Measurements from ENCODE around the gene GDF2.

Gene GDF2

GRCh38 chr10:47335906-47336305, 13.7 kb downstream of the GDF2 start:
- no peak for DNase-seq

DNA sequence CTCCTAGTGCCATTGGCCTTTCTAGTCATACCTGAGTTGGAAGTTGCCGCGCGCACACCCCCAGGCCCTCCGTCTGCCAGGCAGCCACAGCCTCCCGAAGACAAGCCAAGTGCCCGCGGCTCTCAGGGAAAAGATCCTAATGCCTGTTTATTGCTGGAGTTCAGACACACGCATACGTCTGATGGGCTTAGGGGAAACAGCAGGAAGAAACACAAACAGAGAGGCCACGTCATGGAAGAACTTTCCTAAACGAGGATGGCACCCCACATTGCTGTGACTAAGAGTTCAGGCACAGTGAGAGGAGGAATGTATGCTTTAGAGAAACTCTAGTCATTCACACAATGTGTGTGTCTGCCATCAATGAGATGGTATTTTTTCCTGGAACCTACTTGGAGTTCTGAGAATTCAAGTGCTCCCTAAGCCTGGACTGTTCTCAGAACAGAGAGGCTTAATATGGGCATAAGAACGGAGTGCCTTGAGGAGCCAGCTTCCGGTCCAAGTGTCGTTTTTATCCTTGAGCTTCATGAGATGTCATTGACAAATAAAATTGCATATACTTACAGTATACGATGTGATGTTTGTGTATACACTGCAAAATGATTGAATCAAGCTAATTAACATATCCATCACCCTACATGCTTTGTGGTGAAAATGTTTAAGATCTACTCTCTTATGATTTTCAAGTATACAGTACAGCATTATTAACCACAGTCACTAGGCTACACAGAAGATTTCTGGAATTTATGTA, 14.3 kb downstream of the GDF2 start:
- DNase-seq, result no peak

GRCh38 chr10:47337310-47337709, 15.1 kb downstream of the GDF2 start:
- no peak for DNase-seq

- no peak for DNase-seq
Observed at GRCh38 chr10:47339186-47339735, 17.0 kb downstream of the GDF2 start.

GRCh38 chr10:47339759-47340607, 17.7 kb downstream of the GDF2 start:
- DNase-seq, result no peak

GRCh38 chr10:47340608-47341170, 18.4 kb downstream of the GDF2 start:
- peak; percentile 61 for DNase-seq

DNA sequence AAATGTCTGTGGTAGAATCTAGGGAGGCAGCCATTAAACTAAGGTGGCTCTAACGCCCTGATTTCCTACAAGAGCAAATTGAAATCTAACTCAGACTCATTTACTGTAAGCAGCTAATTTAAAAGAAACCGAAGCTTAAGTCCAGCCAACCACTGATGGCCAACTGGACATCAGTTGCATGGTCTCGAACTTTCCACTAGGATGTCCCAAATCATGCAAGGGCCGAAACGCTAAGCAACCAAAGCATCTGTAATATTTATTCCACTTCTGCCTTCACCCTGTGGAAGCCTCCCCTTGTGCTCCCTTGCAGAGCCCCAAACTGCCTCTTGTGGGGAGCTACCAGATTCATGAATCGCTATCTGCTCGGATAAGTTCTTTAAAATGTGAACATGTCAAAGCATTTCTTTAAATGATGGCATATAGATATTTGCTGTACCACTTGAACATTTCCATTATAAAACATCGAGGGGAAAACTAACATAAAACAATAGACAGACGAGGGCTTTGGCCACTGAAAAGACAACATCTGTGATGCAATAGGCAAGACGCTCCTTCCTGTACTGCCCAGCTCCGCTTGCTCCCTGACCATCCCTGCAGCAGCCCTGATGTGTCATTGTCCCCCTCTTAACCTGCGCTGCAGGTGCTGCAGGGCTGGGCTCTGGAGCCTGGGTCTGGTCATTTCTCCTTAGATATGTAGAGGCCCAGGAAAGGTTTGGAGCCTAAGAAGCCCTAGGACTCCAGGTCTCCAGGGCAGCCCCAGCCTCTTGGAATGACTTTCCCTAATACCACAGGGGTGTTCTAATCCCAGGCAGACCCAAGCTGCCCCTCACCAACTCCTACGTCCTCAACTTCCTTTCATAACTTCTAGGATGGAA, 23.0 kb downstream of the GDF2 start:
- DNase-seq, result no peak

DNA sequence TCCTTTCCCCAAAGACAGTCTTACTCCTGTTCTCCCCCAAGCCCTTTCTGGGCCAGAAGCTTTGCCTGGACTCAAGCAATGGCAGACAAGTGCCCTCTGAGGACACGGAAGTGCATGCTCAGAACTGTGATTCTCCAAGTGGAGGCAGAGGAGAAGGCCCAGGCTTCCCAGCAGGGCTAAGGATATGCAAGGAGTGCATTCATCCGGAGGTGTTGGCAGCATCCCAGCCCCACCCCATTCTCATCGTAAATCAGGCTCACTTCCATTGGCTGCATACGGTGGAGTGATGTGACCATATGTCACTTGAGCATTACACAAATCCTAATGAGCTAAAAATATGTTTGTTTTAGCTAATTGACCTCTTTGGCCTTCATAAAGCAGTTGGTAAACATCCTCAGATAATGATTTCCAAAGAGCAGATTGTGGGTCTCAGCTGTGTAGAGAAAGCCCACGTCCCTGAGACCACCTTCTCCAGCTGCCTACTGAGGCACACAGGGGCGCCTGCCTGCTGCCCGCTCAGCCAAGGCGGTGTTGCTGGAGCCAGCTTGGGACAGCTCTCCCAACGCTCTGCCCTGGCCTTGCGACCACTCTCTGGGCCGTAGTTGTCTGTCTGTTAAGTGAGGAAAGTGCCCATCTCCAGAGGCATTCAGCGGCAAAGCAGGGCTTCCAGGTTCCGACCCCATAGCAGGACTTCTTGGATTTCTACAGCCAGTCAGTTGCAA, 24.5 kb downstream of the GDF2 start:
- no peak for DNase-seq

GRCh38 chr10:47347303-47347675, 25.0 kb downstream of the GDF2 start:
- DNase-seq, result no peak

- DNase-seq, result no peak
Observed at GRCh38 chr10:47348138-47348651, 25.9 kb downstream of the GDF2 start, which contains the start of gene RBP3. Gene RBP3, plus strand, starts transcription at chr10:47348363. Its CDS starts 122 bp downstream, at chr10:47348485.

DNA sequence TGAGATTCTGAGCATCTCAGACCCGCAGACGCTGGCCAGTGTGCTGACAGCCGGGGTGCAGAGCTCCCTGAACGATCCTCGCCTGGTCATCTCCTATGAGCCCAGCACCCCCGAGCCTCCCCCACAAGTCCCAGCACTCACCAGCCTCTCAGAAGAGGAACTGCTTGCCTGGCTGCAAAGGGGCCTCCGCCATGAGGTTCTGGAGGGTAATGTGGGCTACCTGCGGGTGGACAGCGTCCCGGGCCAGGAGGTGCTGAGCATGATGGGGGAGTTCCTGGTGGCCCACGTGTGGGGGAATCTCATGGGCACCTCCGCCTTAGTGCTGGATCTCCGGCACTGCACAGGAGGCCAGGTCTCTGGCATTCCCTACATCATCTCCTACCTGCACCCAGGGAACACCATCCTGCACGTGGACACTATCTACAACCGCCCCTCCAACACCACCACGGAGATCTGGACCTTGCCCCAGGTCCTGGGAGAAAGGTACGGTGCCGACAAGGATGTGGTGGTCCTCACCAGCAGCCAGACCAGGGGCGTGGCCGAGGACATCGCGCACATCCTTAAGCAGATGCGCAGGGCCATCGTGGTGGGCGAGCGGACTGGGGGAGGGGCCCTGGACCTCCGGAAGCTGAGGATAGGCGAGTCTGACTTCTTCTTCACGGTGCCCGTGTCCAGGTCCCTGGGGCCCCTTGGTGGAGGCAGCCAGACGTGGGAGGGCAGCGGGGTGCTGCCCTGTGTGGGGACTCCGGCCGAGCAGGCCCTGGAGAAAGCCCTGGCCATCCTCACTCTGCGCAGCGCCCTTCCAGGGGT, 26.6 kb downstream of the GDF2 start:
- DNase-seq, result no peak

- DNase-seq, result no peak
Observed at GRCh38 chr10:47349516-47349915, 27.3 kb downstream of the GDF2 start.

- no peak for DNase-seq
Observed at GRCh38 chr10:47349941-47350371, 27.7 kb downstream of the GDF2 start.

DNA sequence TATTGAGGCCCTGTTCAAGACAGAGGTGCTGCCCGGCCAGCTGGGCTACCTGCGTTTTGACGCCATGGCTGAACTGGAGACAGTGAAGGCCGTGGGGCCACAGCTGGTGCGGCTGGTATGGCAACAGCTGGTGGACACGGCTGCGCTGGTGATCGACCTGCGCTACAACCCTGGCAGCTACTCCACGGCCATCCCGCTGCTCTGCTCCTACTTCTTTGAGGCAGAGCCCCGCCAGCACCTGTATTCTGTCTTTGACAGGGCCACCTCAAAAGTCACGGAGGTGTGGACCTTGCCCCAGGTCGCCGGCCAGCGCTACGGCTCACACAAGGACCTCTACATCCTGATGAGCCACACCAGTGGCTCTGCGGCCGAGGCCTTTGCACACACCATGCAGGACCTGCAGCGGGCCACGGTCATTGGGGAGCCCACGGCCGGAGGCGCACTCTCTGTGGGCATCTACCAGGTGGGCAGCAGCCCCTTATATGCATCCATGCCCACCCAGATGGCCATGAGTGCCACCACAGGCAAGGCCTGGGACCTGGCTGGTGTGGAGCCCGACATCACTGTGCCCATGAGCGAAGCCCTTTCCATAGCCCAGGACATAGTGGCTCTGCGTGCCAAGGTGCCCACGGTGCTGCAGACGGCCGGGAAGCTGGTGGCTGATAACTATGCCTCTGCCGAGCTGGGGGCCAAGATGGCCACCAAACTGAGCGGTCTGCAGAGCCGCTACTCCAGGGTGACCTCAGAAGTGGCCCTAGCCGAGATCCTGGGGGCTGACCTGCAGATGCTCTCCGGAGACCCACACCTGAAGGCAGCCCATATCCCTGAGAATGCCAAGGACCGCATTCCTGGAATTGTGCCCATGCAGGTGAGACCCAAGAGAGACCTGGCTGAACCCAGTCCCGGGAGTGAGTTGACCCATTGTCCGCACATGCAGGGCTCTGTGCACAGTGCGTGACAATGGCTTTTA, 28.7 kb downstream of the GDF2 start:
- DNase-seq, result no peak

GRCh38 chr10:47351899-47352815, 29.9 kb downstream of the GDF2 start:
- no peak for DNase-seq

- no peak for DNase-seq
Observed at GRCh38 chr10:47353351-47353750, 31.1 kb downstream of the GDF2 start.

- DNase-seq, result no peak
Observed at GRCh38 chr10:47354165-47354564, 31.9 kb downstream of the GDF2 start.

GRCh38 chr10:47354900-47355299, 32.6 kb downstream of the GDF2 start:
- no peak for DNase-seq

All from CD4-positive, alpha-beta T cell treated with Interleukin-21 for 1 hour (primary cell).